Left lung (tissue), 10 donors: Measurements from ENCODE around the gene HLA-DQB1. TPM values are rescaled to one million over a fixed set of nuclear protein-coding genes. Genes with fewer than 3 reads are reported as not detected.

Source experiments
- ATAC-seq: fragments of 200-7000 bp; cut with Tn5 transposase; one replicate; pipeline ENCODE4 v1.9.1; 2020; ENCODE audit warnings: moderate library complexity
- DNase-seq, 4 donors: peaks; one replicate each; pipeline ENCODE4 v3.0.0-alpha.2; 2013 to 2020
- H3K27ac ChIP-seq, 2 donors: fragments of 200-600 bp; sonication (generic) in 1 of 2; one replicate each; pipeline versions ENCODE4 v1.5.0 to v1.8.0; 2020 to 2021
- H3K27me3 ChIP-seq, 2 donors: fragments of 200-600 bp; sonication (generic) in 1 of 2; one replicate each; pipeline versions ENCODE4 v1.5.0 to v1.8.0; 2020 to 2021
- H3K36me3 ChIP-seq, 2 donors: fragments of 200-600 bp; sonication (generic) in 1 of 2; one replicate each; pipeline versions ENCODE4 v1.5.0 to v1.8.0; 2020 to 2021
- H3K4me1 ChIP-seq, 2 donors: fragments of 200-600 bp; one replicate each; pipeline ENCODE4 v1.8.0; 2021
- H3K4me3 ChIP-seq, 2 donors: fragments of 200-600 bp; sonication (generic) in 1 of 2; one replicate each; pipeline versions ENCODE4 v1.5.0 to v1.8.0; 2020 to 2021; ENCODE audit warnings: mild to moderate bottlenecking in 1 of 2
- H3K9me3 ChIP-seq, 2 donors: fragments of 200-600 bp; sonication (generic) in 1 of 2; one replicate each; pipeline versions ENCODE4 v1.5.0 to v1.8.0; 2020 to 2021
- CTCF ChIP-seq, 2 donors: fragments of 200-600 bp; sonication (generic) in 1 of 2; IDR thresholded peaks; one replicate each; pipeline versions ENCODE4 v1.5.0 to v1.8.0; 2021; ENCODE audit warnings: antibody characterized with exemption in 2 of 2
- intact Hi-C, 2 donors: fragments of 100-400 bp; cut with DNase I; formaldehyde crosslinking; loops; one replicate each; pipeline versions ENCODE4 v1.11.2 to v1.14.2; 2022
- polyA plus RNA-seq, 6 donors: library from polyadenylated mRNA; unstranded; fragments of 120-200 nt; gene quantifications; one replicate each; pipeline ENCODE4 v1.2.1, GENCODE V29; 2013; ENCODE audit not compliant: insufficient read length in 6 of 6
- total RNA-seq, 2 donors: library from RNA; stranded (reverse); fragmentation: NEBNext Ultra II Directional; extraction: Animal tissue kit (Norgen Biotek cat#: 25700); gene quantifications; one replicate each; pipeline ENCODE4 v1.2.1, GENCODE V29; 2021
- donor health status: DM: no; HTN: yes; CAD: no.
- donor health status: DM: no; HTN: no; CAD: no.

HLA-DQB1 gene
- total and polyA plus RNA-seq, 8 donors: 2.8 to 172 (median 6.8) TPM

GRCh38 chr6:32609731-32610640, 56.5 kb downstream of the HLA-DQB1 start:
- no peaks in the 10 kb centered on the region for H3K27me3 ChIP-seq
- intact Hi-C loops: no loop called here
- ATAC-seq (peak; percentile 95), DNase-seq (peak in 3 of 4 donors; percentile 49 to 74 (median 55))
- H3K4me1 ChIP-seq: peaks cover 0 to 27% of the 10 kb centered on the region in 2 donors
- H3K4me3 ChIP-seq: no peak overlapping the region
- H3K36me3 ChIP-seq: no peaks in the 10 kb centered on the region
- H3K27ac ChIP-seq: peak overlapping the region; percentile 61 to 86
- TF ChIP-seq CTCF (IDR thresholded peaks at IDR 0.05): no peak
- no peaks in the 10 kb centered on the region for H3K9me3 ChIP-seq

Other genes with a start within 250 kb of the HLA-DQB1 start
- 1,000 to 10,000 TPM in 1 of 2 donors, 100 to 1,000 TPM in 1; 951 to 1,058 TPM for gene HLA-DRA, start 226.8 kb downstream of the HLA-DQB1 start, total RNA-seq
- 10 to 100 TPM; 42.2 to 75.4 (median 59.1) TPM for gene HLA-DRA, start 226.8 kb downstream of the HLA-DQB1 start, polyA plus RNA-seq
- 100 to 1,000 TPM; 106 to 407 TPM for gene HLA-DRB5, start 136.4 kb downstream of the HLA-DQB1 start, total RNA-seq
- gene HLA-DRB5, start 136.4 kb downstream of the HLA-DQB1 start, polyA plus RNA-seq: 10 to 100 TPM in 1 of 6 donors, 1 to 10 TPM in 5; 2.7 to 23.5 (median 6.1) TPM
- gene HLA-DRB1, start 76.8 kb downstream of the HLA-DQB1 start, total RNA-seq: 100 to 1,000 TPM; 418 to 665 TPM
- gene HLA-DRB1, start 76.8 kb downstream of the HLA-DQB1 start, polyA plus RNA-seq: 10 to 100 TPM; 11.2 to 36.2 (median 19.4) TPM
- gene HLA-DQA1, start 29.3 kb downstream of the HLA-DQB1 start, total RNA-seq: 100 to 1,000 TPM; 137 to 200 TPM
- gene HLA-DQA1, start 29.3 kb downstream of the HLA-DQB1 start, polyA plus RNA-seq: 1 to 10 TPM; 3.8 to 8.3 (median 4.4) TPM
- 1 to 10 TPM in 1 of 2 donors, under 1 TPM in 1; 0.37 to 7.0 TPM for gene HLA-DQA2, start 74.7 kb upstream of the HLA-DQB1 start, total RNA-seq
- 1 to 10 TPM in 4 of 6 donors, under 1 TPM in 2; 0.57 to 2.2 (median 1.4) TPM for gene HLA-DQA2, start 74.7 kb upstream of the HLA-DQB1 start, polyA plus RNA-seq
- gene HLA-DQB2, start 96.9 kb upstream of the HLA-DQB1 start, total RNA-seq: 10 to 100 TPM in 1 of 2 donors, 1 to 10 TPM in 1; 1.5 to 31.3 TPM
- 1 to 10 TPM in 3 of 6 donors, under 1 TPM in 2, not detected in 1; 0.47 to 2.0 (median 1.2) TPM for gene HLA-DQB2, start 96.9 kb upstream of the HLA-DQB1 start, polyA plus RNA-seq
- 1 to 10 TPM; 1.5 to 2.8 TPM for gene HLA-DOB, start 150.3 kb upstream of the HLA-DQB1 start, total RNA-seq
- under 1 TPM; 0.24 to 0.79 (median 0.49) TPM for gene HLA-DOB, start 150.3 kb upstream of the HLA-DQB1 start, polyA plus RNA-seq
- gene TAP2, start 172.1 kb upstream of the HLA-DQB1 start, total RNA-seq: 10 to 100 TPM; 75.9 to 90.0 TPM
- gene TAP2, start 172.1 kb upstream of the HLA-DQB1 start, polyA plus RNA-seq: 10 to 100 TPM; 14.3 to 24.7 (median 15.9) TPM
- gene PSMB8, start 177.4 kb upstream of the HLA-DQB1 start, total RNA-seq: 100 to 1,000 TPM in 1 of 2 donors, 10 to 100 TPM in 1; 93.6 to 122 TPM
- gene PSMB8, start 177.4 kb upstream of the HLA-DQB1 start, polyA plus RNA-seq: 10 to 100 TPM; 37.9 to 46.2 (median 41.4) TPM
- 10 to 100 TPM; 79.3 to 99.2 TPM for gene TAP1, start 187.0 kb upstream of the HLA-DQB1 start, total RNA-seq
- 10 to 100 TPM; 19.0 to 22.5 (median 20.1) TPM for gene TAP1, start 187.0 kb upstream of the HLA-DQB1 start, polyA plus RNA-seq
- 10 to 100 TPM; 50.0 to 67.9 TPM for gene PSMB9, start 187.5 kb upstream of the HLA-DQB1 start, total RNA-seq
- gene PSMB9, start 187.5 kb upstream of the HLA-DQB1 start, polyA plus RNA-seq: 10 to 100 TPM; 12.9 to 17.9 (median 15.4) TPM